HepG2 (cell line): ENCODE results near the gene ZNF213. TPM values are rescaled to one million over a fixed set of nuclear protein-coding genes. Genes with fewer than 3 reads are reported as not detected.
A peak's percentile ranks its signal among the peaks of the same experiment; 100 is the strongest.

Experiments
- ATF7 ChIP-seq, 2 experiments: fragments of 450-650 bp in 1 of 2; sonication (generic) in 1 of 2; formaldehyde crosslinking in 1 of 2; IDR thresholded peaks; 2 replicates each; pipeline versions ENCODE4 v1.4.0 to v1.6.1; 2016 to 2020; ENCODE audit warnings: antibody characterized with exemption in 1 of 2, mild to moderate bottlenecking in 1 of 2, missing genetic modification reagents in 1 of 2
- CBX2 ChIP-seq, 2 experiments: fragments of 200-600 bp in 1 of 2; sonication (generic); formaldehyde crosslinking in 1 of 2; IDR thresholded peaks; 2 replicates each; pipeline versions ENCODE4 v1.7.0 to v1.8.1; 2018 to 2022; ENCODE audit warnings: low read depth in 2 of 2, low read length in 1 of 2, mild to moderate bottlenecking in 1 of 2, missing genetic modification reagents in 1 of 2
- CENPX ChIP-seq: sonication (generic); formaldehyde crosslinking; IDR thresholded peaks from 2 replicates; pipeline ENCODE4 v1.9.0; 2021; ENCODE audit warnings: mild to moderate bottlenecking, missing genetic modification reagents, moderate library complexity
- DNMT3B ChIP-seq: conservative IDR thresholded peaks from 2 replicates; pipeline ENCODE4 v1.6.1; 2016; ENCODE audit warnings: missing biosample characterization, control low read depth
- HOXA7 ChIP-seq: sonication (generic); formaldehyde crosslinking; IDR thresholded peaks from 2 replicates; pipeline ENCODE4 v1.8.1; 2022; ENCODE audit warnings: mild to moderate bottlenecking, missing genetic modification reagents, moderate library complexity
- MBNL3 ChIP-seq: fragments of 250-450 bp; sonication (Bioruptor Pico); conservative IDR thresholded peaks from 2 replicates; pipeline ENCODE4 v1.8.0; 2022; ENCODE audit warnings: mild to moderate bottlenecking, inconsistent platforms
- MIER3 ChIP-seq: IDR thresholded peaks from 2 replicates; pipeline ENCODE4 v1.6.1; 2016; ENCODE audit warnings: missing compliant biosample characterization, borderline replicate concordance
- RARA ChIP-seq: IDR thresholded peaks from 2 replicates; pipeline ENCODE4 v1.6.1; 2016; ENCODE audit warnings: missing genetic modification reagents, missing compliant biosample characterization
- REPIN1 ChIP-seq: sonication (generic); formaldehyde crosslinking; IDR thresholded peaks from 2 replicates; pipeline ENCODE4 v1.8.0; 2022; ENCODE audit warnings: missing genetic modification reagents, low read depth, mild to moderate bottlenecking, borderline replicate concordance
- YEATS2 ChIP-seq: sonication (generic); formaldehyde crosslinking; IDR thresholded peaks from 2 replicates; pipeline ENCODE4 v1.4.0; 2020; ENCODE audit warnings: missing genetic modification reagents, borderline replicate concordance
- ZIK1 ChIP-seq: sonication (generic); formaldehyde crosslinking; IDR thresholded peaks from 2 replicates; pipeline ENCODE4 v1.5.0; 2020; ENCODE audit warnings: mild to moderate bottlenecking, low read depth, missing genetic modification reagents, borderline replicate concordance
- ZNF33B ChIP-seq: sonication (generic); formaldehyde crosslinking; IDR thresholded peaks from 2 replicates; pipeline ENCODE4 v1.5.1; 2020; ENCODE audit warnings: mild to moderate bottlenecking, missing genetic modification reagents
- ZNF484 ChIP-seq: sonication (generic); formaldehyde crosslinking; IDR thresholded peaks from 2 replicates; pipeline ENCODE4 v1.5.1; 2020; ENCODE audit warnings: mild to moderate bottlenecking, low read depth, missing genetic modification reagents, borderline replicate concordance
- ZNF629 ChIP-seq: sonication (generic); formaldehyde crosslinking; conservative IDR thresholded peaks from 2 replicates; pipeline ENCODE4 v1.5.0; 2020; ENCODE audit warnings: missing genetic modification reagents
- ZNF780A ChIP-seq: sonication (generic); formaldehyde crosslinking; IDR thresholded peaks from 2 replicates; pipeline ENCODE4 v1.8.0; 2022; ENCODE audit warnings: mild to moderate bottlenecking, missing genetic modification reagents, moderate library complexity
- ZZZ3 ChIP-seq: sonication (generic); formaldehyde crosslinking; IDR thresholded peaks from 2 replicates; pipeline ENCODE4 v1.4.0; 2020; ENCODE audit warnings: missing genetic modification reagents, mild to moderate bottlenecking, borderline replicate concordance
- polyA plus RNA-seq, 8 experiments: library from polyadenylated mRNA; depleted of rRNA in 3 of 8; stranded (reverse) in 7 of 8; unstranded in 1 of 8; fragments of >200 nt; fragmentation: Illumina TruSeq in 4 of 8; extraction: Trizol in 4 of 8; gene quantifications; 2 replicates each; pipeline versions ENCODE4 v1.2.1 to v1.2.3, GENCODE V29; 2011 to 2016; ENCODE audit warnings: low read depth in 4 of 8, missing spikeins in 1 of 8, mixed read lengths in 1 of 8; ENCODE audit not compliant: insufficient read depth in 1 of 8
- total RNA-seq, 5 experiments: library from RNA; depleted of rRNA; stranded (reverse); fragments of >200 nt; fragmentation: Illumina TruSeq; extraction: Trizol; gene quantifications; 2 replicates each; pipeline ENCODE4 v1.2.3, GENCODE V29; 2016; ENCODE audit warnings: low read depth in 1 of 5
- TF ChIP-seq, protein P1 (sequence below): sonication (generic); formaldehyde crosslinking; conservative IDR thresholded peaks from 2 replicates; pipeline ENCODE4 v1.8.1; 2023; ENCODE audit warnings: missing genetic modification reagents
- TF ChIP-seq, protein P2 (sequence below): IDR thresholded peaks from 2 replicates; pipeline ENCODE4 v1.6.1; 2016
- TF ChIP-seq, protein P3 (sequence below): sonication (generic); formaldehyde crosslinking; IDR thresholded peaks from 2 replicates; pipeline ENCODE4 v1.8.1; 2023; ENCODE audit warnings: mild to moderate bottlenecking, inconsistent platforms, moderate library complexity, missing genetic modification reagents, borderline replicate concordance
- TF ChIP-seq, protein P4 (sequence below): sonication (generic); formaldehyde crosslinking; IDR thresholded peaks from 2 replicates; pipeline ENCODE4 v1.8.1; 2023; ENCODE audit warnings: missing genetic modification reagents, mild to moderate bottlenecking, borderline replicate concordance
- TF ChIP-seq, protein P5 (sequence below): sonication (generic); formaldehyde crosslinking; IDR thresholded peaks from 2 replicates; pipeline ENCODE4 v1.5.1; 2020; ENCODE audit warnings: mild to moderate bottlenecking, missing genetic modification reagents

The ZNF213 gene
- total and polyA plus RNA-seq, 2 of the 13 experiments (the other 11 are each of a cell fraction or from before 2014, with no cell fraction given): 0.59 to 0.97 TPM

DNA sequence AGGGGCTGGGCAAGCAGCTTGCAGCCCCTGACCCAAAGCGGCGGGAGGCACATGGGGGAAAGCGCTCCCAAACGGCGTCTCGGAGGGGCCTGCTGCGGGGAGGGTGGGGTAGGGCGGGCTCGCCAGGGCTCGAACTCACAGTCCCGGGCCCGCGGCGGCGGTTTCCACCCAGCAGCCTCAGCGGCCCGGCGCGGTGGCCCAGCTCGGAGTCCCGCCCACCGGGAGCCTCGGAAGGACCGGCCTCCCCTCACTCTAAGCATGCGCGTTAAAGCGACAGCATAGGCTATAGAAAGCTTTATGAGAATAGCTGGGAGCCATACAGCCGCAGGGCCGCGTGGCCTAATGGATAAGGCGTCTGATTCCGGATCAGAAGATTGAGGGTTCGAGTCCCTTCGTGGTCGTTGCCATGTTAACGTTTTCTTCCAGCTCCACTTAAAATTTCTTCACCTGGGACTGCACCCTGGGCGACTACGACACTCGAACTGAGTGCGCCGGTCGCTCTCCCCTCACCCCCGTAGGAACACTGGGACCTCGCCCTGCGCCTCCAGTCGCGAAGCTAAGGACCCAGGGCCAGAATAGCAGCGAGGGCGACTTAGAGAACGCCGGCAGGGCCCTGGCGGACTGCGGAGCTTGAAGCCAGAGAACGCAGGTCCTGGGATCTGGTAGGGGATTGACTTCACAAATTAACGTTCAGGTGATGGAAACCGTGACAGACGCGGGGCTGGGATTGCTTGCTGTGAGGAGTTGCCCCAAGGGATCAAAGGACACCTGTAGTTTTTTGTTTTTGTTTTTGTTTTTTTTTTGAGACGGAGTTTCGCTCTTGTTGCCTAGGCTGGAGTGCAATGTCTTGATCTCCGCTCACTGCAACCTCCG lies 15.8 kb downstream of the ZNF213 start (continued):
- TF ChIP-seq CBX2 (IDR thresholded peaks at IDR 0.05; ENCODE audit: low read depth, low read length) (no peak), CBX2 (CRISPR knock-in tag; IDR thresholded peaks at IDR 0.05; ENCODE audit: low read depth) (no peak), HOXA7 (CRISPR knock-in tag) (no peak), ZZZ3 (CRISPR knock-in tag) (no peak), ATF7 (IDR thresholded peaks at IDR 0.05) (no peak), ATF7 (CRISPR knock-in tag; IDR thresholded peaks at IDR 0.05) (no peak), ZNF780A (CRISPR knock-in tag) (no peak), DNMT3B (CRISPR knock-in tag) (peak; percentile 30; the same call in 1 of the 2 replicates), MBNL3 (no peak), MIER3 (CRISPR knock-in tag) (peak; percentile 95), REPIN1 (CRISPR knock-in tag) (peak; percentile 69; the same call in 1 of the 2 replicates), ZNF33B (no peak), CENPX (no peak), YEATS2 (CRISPR knock-in tag) (peak; percentile 52; the same call in 1 of the 2 replicates), RARA (peak; percentile 41; the same call in 1 of the 2 replicates), ZNF484 (no peak), ZIK1 (no peak; the same call in 1 of the 2 replicates), ZNF629 (CRISPR knock-in tag) (peak; percentile 71)
- TF ChIP-seq, protein P1, sequence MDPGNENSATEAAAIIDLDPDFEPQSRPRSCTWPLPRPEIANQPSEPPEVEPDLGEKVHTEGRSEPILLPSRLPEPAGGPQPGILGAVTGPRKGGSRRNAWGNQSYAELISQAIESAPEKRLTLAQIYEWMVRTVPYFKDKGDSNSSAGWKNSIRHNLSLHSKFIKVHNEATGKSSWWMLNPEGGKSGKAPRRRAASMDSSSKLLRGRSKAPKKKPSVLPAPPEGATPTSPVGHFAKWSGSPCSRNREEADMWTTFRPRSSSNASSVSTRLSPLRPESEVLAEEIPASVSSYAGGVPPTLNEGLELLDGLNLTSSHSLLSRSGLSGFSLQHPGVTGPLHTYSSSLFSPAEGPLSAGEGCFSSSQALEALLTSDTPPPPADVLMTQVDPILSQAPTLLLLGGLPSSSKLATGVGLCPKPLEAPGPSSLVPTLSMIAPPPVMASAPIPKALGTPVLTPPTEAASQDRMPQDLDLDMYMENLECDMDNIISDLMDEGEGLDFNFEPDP (CRISPR knock-in tag): no peak
- TF ChIP-seq, protein P2, sequence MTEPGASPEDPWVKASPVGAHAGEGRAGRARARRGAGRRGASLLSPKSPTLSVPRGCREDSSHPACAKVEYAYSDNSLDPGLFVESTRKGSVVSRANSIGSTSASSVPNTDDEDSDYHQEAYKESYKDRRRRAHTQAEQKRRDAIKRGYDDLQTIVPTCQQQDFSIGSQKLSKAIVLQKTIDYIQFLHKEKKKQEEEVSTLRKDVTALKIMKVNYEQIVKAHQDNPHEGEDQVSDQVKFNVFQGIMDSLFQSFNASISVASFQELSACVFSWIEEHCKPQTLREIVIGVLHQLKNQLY (CRISPR knock-in tag): peak; percentile 44; the same call in 1 of the 2 replicates
- TF ChIP-seq, protein P3, sequence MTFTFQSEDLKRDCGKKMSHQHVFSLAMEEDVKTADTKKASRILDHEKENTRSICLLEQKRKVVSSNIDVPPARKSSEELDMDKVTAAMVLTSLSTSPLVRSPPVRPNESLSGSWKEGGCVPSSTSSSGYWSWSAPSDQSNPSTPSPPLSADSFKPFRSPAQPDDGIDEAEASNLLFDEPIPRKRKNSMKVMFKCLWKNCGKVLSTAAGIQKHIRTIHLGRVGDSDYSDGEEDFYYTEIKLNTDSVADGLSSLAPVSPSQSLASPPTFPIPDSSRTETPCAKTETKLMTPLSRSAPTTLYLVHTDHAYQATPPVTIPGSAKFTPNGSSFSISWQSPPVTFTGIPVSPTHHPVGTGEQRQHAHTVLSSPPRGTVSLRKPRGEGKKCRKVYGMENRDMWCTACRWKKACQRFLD: no peak; the same call in 1 of the 2 replicates
- TF ChIP-seq, protein P4, sequence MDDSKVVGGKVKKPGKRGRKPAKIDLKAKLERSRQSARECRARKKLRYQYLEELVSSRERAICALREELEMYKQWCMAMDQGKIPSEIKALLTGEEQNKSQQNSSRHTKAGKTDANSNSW (CRISPR knock-in tag): no peak
- TF ChIP-seq, protein P5, sequence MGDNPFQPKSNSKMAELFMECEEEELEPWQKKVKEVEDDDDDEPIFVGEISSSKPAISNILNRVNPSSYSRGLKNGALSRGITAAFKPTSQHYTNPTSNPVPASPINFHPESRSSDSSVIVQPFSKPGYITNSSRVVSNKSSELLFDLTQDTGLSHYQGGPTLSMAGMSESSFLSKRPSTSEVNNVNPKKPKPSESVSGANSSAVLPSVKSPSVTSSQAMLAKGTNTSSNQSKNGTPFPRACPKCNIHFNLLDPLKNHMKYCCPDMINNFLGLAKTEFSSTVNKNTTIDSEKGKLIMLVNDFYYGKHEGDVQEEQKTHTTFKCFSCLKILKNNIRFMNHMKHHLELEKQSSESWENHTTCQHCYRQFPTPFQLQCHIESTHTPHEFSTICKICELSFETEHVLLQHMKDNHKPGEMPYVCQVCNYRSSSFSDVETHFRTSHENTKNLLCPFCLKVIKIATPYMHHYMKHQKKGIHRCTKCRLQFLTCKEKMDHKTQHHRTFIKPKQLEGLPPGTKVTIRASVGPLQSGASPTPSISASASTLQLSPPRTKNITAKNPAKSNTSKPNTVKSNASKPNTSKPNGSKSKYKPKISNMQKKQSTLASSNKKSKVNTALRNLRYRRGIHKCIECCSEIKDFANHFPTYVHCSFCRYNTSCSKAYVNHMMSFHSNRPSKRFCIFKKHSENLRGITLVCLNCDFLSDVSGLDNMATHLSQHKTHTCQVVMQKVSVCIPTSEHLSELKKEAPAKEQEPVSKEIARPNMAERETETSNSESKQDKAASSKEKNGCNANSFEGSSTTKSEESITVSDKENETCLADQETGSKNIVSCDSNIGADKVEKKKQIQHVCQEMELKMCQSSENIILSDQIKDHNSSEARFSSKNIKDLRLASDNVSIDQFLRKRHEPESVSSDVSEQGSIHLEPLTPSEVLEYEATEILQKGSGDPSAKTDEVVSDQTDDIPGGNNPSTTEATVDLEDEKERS: no peak
